Activated CD4-positive, CD25-positive, alpha-beta regulatory T cell treated with anti-CD3 and anti-CD28 coated beads, Interleukin-2, amount 50 U/mL, for 72 hours (primary cell): Measurements from ENCODE around the gene NPPB.
A peak's percentile ranks its signal among the peaks of the same experiment; 100 is the strongest.
"Not testable (repeated sequence)": the region's sequence is repeated elsewhere in the genome, so short reads cannot be mapped to it uniquely, and the experiment has no call there.

Source experiments
- DNase-seq: peaks from one replicate; pipeline ENCODE4 v3.0.0; 2021

The NPPB gene

DNA sequence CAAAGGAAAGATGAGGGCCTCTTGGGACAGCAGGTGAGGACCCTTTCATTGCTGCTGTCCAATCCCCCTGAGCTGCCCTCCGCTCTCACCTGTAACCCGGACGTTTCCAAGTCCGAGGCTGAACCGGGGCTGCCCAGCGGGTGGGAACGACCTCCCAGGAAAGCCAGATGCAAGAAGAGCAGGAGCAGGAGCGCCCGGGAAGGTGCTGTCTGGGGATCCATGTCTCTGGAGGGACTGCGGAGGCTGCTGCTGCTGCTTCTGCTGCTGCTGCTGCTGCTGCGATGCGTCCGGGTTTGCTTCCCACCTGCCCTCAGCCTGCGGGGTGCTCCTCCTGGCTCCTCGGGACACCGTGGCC is at the start of gene NPPB:
TSS of gene NPPB (minus strand) at position 333 of the 355 bp plus-strand sequence. CDS start at position 221, 112 bp downstream.
- DNase-seq: no peak

DNA sequence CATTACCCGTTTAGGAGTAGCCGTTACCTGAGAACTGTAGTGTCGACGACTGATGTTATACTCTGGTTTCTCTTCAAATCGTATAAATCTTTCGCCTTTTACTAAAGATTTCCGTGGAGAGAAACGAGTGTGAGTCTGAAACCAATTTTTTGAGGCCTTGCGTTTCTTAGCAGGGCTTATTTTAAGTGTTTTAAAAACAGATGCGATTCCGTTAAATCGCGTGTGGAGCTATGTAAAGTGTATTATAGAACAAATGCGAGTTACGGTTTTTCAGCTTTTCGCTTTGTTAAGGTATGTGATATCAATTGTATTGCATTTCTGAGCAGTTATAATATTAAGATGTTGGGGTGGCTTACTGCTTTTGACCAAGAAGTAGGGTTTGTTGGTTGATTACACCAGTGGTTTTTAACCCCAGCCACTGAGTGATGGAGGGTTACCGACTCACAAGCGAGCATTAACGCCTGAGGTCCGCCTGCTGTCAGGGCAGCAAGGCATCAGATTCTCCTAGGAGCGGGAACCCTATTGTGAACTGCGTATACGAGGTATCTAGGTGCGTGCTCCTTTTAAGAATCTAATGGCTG is 49.4 kb upstream of the NPPB start:
- DNase-seq: peak; percentile 78

DNA sequence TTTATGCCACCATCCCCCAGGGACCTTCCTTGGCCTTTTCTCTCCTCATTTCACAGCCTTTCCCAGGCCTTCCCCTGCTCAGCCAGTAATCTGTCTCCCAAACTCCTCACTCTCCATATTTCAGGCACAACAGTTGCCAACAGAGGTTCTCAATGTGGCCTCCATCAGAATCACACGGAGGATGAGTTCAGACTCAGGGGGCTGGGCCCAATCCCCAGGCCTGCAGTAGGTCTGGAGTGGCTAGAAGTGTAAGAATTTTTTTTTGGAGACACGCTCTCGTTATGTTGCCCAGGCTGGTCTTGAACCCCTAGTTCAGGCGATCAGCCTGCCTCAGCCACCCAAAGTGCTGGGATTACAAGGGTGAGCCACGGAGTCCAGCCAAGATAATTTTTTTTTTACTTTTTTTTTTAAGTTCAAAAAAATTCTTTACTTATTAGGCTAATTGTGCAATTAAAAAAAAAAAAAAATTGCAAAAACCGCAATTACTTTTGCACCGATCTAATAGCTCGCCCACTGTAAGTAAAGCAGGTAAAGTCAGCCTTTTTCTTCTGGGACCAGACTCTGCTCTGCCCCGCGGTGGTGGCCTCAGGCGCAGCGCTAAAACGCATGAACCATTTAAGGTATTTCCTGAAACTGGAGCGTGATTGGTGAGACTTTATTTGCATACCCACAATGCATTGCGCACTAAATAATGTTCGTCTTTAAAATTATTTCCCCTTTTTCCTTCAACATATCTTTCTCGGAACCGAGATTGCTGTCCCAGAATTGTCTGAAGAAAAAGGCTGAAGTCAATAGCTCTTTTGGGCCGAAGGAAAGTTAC is 48.7 kb upstream of the NPPB start:
- peak; percentile 90 for DNase-seq

DNA sequence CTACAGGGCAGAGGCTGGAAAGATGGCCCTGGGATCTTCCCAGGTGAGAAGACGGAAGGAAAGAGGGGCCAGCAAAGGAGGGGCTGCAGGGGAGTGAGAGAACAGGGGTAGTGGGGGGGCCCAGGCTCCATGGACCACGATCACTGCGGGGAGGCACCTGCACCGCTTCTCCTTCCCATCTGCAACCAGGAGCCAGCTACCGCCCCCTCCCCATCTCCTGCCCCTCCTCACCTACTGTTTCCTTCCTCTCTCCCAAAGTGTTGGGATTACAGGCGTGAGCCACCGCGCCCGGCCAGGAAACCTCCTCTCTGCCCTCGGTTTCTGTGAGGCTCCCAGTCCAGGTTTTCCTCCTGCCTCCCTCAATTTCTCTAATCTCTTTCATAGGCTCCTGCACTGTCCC is 48.1 kb upstream of the NPPB start:
- DNase-seq: no peak

DNA sequence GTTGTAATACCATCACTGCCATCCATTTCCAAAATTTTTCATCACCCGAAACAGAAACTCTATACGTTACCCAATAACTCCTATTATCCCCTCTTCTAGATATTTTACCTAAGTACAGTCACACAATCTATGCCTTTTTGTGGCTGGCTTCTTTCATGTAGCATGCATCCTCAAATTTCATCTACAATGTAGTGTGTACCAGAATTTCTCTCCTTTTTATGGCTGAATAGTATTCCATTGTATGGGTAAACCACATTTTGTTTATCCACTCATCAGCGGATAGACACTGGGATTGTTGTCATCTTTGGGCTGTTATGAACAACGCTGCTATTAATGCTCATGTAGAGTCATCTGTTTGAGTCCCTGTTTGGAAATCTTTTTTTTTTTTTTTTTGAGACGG is 46.2 kb upstream of the NPPB start:
- DNase-seq: no peak

DNA sequence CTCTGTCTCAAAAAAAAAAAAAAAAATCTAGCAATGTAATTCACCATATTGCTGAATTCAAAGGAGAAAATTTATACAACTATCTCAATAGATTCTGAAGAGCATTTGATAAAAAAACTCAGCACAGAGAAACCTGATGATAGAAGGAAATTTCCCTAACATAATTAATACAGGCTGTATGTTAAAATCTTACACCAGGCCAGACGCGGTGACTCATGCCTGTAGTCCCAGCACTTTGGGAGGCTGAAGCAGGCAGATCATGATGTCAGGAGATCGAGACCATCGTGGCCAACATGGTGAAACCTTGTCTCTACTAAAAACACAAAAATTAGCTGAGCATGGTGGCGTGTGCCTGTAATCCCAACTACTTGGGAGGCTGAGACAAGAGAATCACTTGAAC is 45.4 kb upstream of the NPPB start:
- not testable (repeated sequence) for DNase-seq

DNA sequence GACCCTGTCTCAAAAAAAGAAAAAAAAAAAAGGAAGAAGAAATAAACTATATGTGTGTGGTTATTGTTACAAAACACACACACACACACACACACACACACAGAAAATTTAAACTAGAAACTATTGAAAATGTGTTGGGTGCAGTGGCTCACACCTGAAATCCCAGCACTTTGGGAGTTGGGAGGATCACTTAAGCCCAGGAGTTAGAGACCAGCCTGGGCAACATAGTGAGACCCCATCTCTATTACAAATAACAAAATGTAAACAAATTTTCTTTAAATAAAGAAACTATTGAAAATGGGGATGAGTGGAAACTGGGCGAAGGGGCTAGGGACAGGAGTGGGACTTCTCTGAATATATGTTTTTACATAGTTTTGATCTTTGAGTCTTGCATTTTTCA is 44.5 kb upstream of the NPPB start:
- DNase-seq: no peak

DNA sequence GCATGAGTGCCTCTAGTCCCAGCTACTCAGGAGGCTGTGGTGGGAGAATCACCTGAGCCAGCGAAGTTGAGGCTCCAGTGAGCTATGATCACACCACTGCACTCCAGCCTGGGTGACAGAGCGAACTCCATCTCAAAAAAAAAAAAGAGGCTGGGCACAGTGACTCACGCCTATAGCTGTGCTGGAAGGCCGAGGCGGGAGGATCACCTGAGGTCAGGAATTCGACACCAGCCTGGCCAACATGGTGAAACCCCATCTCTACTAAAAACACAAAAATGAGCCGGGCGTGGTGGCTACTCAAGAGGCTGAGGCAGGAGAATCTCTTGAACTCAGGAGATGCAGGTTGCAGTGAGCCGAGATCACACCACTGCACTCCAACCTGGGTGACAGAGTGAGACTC is 42.7 kb upstream of the NPPB start:
- not testable (repeated sequence) for DNase-seq

DNA sequence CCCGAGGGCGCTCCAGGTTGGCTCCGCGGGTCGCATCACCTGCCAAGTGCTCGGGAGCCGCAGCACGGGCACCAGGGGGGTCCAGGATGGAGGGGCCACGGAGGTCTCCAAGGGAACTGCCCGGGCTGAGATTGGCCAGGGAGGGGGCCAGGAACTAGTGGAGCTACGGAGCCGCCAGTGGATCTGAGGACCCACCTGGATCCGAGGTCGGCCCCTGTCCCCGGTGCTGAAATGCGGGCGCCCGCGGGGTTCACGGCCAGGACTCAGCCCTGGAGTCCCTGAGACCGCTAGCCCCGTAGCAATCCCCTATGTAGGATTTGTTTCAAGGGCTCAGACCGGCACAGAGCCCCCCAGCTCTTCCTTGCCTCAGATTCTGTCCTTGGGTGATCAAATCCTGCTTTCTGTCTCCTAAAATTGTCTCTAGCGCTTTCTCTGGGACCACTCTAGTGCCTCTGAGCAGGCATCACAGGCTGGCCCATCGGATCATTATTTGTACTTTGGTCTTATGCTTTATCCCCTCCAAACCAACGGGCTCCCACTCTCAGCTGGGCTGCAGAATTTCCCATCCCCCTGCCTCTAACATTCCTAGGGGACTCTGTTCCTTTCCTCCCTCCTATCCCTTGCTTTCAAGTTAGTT is 40.2 kb upstream of the NPPB start:
- no peak for DNase-seq

DNA sequence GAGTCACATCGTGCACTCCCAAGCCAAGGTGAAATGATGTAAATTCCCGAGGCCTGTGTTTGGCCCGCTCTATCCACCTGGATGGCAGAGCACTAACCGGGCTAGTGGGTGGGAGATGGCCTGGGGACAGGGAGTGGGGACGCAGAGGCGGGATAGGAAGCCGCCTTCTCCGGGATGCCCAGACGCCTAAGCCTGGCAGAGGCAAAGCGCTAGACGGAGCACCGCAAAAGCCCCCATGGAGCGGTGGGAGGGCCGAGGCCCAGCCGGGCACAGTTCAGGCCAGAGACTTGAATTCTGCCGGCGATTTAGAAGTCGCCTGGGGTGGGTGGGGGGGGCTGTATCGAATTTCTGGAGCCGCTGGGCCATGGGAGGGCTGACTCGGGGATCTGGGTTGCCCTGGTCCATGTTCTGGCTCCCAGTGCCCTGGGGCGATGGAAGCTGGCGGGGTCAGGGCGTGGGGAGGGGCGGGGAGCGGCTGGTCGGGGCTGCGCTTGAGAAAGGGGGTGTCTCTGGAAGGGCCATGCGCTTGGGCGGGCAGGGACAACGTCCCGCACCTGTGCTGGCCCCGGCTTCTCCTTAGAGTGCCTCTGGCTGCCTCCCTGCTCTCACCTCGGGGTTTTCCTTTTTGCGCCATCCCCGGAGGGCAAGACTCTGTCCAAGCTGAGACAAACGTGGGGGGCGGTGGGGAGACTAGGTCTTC is 39.5 kb upstream of the NPPB start:
- no peak for DNase-seq

DNA sequence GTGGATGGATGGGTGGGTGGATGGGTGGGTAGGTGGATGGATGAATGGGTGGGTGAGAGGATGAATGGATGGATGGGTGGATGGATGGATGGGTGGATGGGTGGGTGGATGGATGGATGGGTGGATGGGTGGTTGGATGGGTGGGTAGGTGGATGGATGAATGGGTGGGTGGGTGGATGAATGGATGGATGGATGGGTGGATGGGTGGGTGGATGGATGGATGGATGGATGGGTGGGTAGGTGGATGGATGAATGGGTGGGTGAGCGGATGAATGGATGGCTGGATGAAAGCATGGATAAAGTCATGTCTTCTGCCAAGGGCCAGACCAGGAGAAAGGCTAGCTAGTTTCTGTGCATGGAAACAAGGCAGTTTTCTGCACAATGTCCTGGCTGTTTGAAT is 35.8 kb upstream of the NPPB start:
- not testable (repeated sequence) for DNase-seq

DNA sequence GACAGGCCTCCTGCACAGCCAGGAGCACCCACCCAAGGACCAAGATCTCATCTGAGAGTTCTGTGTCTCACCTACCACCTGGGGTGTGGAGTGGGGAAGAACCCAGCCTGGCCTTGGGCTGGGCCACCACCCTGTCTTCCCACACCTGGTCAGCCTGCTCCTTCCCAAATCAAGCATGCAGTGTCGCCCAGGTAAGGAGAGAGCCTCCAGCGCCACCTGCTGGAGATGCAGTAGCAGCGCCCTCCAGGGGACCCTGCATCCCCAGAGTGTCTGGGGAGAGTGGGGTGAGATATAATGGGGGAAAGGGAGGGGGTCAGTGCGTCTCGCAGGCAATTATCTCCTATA is 35.1 kb upstream of the NPPB start:
- peak; percentile 78 for DNase-seq

DNA sequence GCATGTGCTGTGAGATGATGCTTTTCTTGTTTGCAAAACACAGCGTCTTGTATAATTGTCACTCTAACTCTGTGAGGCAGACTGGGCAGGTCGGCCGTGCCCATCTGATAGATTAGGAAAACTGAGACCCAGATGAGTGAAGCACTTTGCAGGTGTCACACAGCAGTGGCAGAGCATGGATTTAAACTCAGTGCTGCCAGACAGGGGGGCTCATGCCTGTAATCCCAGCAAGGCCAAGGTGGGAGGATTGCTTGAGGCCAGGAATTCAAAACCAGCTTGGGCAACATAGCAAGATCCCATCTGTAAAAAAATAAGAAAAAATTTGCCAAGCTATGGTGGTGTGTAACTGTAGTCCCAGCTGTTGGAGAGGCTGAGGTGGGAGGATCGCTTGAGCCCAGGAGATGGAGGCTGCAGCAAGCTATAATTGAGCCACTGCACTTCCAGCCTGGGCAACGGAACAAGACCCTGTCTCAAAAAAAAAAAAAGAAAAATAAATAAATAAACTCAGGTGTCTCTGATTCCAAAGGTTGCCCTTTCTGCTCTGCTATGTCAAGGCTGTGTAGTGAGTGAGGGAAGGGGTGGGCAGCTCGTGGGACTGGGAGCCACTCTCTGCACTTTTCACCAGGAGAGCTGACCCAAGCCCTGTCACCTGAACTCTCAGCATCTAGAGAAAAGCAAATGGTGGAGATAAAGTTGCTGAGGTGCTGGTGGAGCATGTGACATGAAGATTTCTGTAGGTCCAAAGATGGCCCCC is 32.9 kb upstream of the NPPB start:
- DNase-seq: no peak

DNA sequence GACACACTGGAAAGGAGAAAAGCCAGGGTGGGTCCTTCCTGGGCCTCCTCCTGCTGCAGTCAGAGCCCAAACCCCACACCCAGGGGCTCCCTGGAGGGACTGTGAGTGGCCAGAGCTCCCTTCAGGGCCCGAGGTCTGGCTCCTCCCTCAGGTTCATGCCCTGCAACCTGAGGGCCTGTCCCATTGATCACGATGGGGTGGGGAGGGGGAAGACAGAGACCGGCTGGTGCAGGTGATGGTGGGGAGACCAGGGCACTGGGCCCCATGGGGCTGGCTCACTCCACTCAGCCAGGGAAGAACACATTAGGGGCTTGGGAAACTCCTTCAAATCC is 30.1 kb upstream of the NPPB start:
- DNase-seq: no peak

DNA sequence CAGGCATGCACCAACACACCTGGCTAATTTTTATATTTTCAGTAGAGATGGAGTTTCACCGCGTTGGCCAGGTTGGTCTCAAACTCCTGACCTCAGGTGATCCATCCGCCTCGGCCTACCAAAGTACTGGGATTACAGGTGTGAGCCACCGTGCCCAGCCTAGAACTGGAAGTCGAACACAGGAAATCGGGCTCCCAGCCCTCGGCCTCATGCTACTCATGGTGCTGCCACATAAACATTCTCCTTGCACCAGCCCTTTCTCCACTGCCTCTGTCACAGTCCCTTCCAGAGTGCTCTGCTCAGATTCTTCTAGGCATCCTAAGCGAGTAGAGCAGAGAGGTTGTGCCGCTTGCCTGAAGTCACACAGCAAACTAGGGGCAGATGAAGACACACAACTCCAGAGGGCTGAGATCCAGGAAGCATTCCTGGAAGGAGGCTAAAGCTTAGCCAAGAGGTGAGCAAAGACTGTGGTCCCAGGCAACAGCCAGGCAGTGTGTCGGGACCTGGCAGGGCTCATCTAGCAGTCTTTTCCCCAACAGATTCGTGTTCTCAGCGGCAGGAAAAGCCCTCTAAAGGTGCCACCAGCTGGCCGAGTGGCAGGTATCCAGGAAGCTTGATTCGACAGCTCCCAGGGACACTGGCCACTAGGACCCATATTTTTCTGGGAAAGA is 29.6 kb upstream of the NPPB start:
- no peak for DNase-seq

DNA sequence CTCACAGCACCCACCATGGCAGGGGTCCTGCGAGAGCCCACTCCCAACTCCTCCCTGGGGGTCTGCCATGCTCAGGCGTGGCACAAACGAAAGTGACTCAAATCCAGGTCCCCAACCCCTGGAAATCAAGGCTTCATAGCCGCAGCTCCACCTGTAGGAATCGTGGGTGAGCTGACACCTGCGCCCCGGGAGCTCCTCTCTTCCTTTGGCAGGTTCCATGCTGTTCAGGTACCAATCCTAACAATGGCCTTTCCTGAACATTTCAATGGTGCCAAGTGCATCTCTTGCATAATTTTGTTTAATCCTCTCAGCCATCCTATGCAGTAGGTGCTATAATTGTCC is 28.9 kb upstream of the NPPB start:
- no peak for DNase-seq

DNA sequence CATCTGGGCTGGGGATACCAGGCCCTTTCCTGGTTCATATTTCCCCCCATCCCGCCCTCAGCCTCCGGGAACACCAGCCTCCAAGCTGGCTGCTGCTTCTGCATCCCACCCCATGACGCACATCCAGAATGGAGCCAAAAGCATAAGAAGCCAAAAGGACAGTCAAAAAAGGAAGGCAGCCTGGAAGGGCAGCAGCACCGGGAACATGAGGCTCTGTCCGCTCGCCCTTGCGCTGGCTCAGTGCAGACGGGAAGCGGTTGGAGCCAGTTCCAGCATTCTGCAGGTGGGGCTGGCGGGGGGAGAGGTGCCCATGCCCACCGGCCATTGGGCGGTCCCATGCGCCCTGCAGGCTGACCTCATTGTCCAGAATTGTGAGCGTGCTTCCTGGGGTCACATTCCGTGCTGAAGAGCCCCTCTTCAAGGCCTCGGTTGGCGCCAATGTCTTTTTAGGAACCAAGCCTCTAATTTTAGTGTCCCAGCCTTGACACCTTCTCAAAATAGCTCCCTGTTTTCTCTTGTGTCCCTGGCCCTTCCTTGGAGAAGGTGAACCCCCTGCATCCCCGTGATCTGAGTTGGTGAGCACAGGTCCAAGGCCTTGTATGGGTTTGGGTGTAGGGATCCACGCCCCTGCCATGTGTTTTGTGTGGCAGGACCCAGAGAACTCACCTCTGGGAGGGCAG is 28.4 kb upstream of the NPPB start:
- no peak for DNase-seq

DNA sequence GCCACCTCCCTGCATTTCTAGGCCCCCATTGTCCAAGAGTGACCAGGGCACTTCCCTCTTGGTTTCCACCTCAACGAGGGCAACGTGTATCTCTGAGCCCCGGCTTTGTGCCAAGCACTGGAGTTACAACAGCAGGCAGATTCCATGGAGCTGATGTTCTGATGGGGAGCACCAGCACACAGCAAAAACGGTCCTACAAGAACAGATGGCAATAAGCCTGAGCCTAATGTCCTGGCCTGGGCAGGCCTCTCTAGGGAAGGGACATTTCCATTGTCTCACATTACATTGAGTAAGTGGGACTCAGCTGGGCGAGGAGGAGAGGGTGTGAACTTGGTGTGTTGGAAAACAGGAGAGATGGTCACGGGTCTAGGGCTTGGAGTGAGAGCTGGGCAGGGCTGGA is 27.2 kb upstream of the NPPB start:
- DNase-seq: no peak

DNA sequence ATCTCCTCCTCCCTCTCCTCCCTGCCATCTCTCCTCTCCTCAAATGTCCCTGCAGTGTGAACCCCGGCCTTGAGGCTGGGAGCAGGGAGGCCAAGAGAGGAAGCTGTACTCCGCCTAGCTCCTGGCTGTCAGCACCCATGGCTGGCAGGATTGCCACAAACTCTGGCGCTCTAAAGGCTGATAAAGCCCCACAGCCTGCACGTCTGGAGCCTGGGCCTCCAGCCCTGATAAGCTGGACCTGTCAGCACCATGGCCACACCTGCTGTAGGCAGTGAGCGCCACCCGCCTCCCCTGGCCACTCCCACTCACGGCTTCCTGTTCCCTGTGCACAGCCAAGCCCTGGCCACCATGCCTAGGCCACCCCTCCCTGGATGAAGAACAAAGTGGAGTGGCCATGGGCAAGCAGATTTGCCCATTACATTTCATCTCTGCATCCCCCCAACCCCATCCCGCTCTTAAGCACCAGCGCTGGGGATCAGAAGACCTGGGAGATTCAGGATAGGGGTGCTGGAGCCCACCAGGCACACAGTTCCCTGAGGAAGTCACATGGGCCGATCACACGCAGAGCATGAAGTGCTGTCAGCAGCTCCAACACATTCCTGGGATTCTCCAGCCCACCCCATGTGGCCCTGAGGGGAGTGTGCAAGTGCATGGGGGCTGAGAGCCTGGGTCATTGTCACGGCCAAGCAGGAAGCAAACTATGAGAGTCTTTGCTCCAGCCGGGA is 24.2 kb upstream of the NPPB start:
- no peak for DNase-seq

DNA sequence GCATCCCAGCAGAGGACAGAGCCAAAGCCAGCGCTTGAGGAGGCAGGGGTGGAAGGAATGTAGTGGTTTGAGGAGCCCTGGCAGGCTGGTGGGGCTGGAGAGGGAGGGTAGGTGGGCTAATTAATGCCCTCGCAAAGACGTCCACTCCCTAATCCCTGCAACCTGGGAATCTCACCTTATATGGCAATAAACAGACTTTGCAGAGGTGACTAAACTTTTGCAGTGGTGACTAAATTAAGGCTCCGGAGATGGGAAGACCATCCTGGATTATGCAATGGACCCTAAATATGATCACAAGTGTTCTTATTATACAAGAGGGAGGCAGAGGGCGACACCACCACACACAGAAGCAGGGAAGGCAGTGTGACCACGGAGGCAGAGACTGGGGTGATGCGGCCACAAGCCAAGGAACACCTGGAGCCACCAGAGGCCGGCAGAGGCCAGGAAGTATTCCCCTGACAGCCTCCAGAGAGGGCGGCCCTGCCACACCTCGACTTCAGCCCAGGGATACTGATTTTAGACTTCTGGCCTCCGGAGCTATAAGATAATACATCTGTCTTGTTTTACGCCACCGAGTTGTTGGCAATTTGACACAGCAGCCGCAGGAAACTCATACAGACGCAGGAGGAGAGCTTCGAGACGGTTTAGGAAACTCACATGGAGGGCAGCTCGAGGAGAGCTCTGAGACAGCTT is 23.1 kb upstream of the NPPB start:
- no peak for DNase-seq
